Neural cell (in vitro differentiated cells): ENCODE data around the gene AARS2. TPM values are rescaled to one million over a fixed set of nuclear protein-coding genes. Genes with fewer than 3 reads are reported as not detected.

ENCODE experiments used
- H2AFZ ChIP-seq: fragments of 200-600, 300-800 bp; sonication (generic), shearing (Covaris generic); 2 replicates; pipeline ENCODE4 v1.6.0; 2014; ENCODE audit warnings: low read depth, mild to moderate bottlenecking, antibody characterized with exemption, low read length, moderate library complexity
- H3F3A ChIP-seq: fragments of 200-600 bp; shearing (Covaris generic); 2 replicates; pipeline ENCODE4 v1.6.1; 2016; ENCODE audit warnings: mild to moderate bottlenecking, moderate library complexity, mixed read lengths, antibody characterized with exemption, low read length; ENCODE audit not compliant: insufficient read depth, poor library complexity, severe bottlenecking
- H3K27ac ChIP-seq: fragments of 200-600, 300-800 bp; sonication (generic), shearing (Covaris generic); 2 replicates; pipeline ENCODE4 v1.5.1; 2014; ENCODE audit warnings: mild to moderate bottlenecking, low read length, moderate library complexity
- H3K27me3 ChIP-seq: fragments of 300-800, 200-600 bp; sonication (generic), shearing (Covaris generic); 2 replicates; pipeline ENCODE4 v1.6.0; 2014; ENCODE audit warnings: mild to moderate bottlenecking, low read depth, low read length, moderate library complexity; ENCODE audit not compliant: insufficient read depth
- H3K36me3 ChIP-seq: fragments of 300-800, 200-600 bp; sonication (generic), shearing (Covaris generic); 2 replicates; pipeline ENCODE4 v1.5.1; 2014; ENCODE audit warnings: mild to moderate bottlenecking, antibody characterized with exemption, low read length, moderate library complexity; ENCODE audit not compliant: insufficient read depth
- H3K4me2 ChIP-seq: fragments of 300-800, 200-600 bp; sonication (generic), shearing (Covaris generic); 2 replicates; pipeline ENCODE4 v1.6.0; 2014; ENCODE audit warnings: mild to moderate bottlenecking, low read length
- H3K4me3 ChIP-seq: fragments of 300-800, 200-600 bp; sonication (generic), shearing (Covaris generic); 2 replicates; pipeline ENCODE4 v1.5.1; 2014; ENCODE audit warnings: mild to moderate bottlenecking, low read length, moderate library complexity
- H3K79me2 ChIP-seq: fragments of 200-600 bp; shearing (Covaris generic); replicated peaks from 2 replicates; pipeline ENCODE4 v1.6.0; 2014; ENCODE audit warnings: mild to moderate bottlenecking, low read length, moderate library complexity; ENCODE audit not compliant: insufficient read depth
- H3K9ac ChIP-seq: fragments of 300-800, 200-600 bp; sonication (generic), shearing (Covaris generic); 2 replicates; pipeline ENCODE4 v1.6.1; 2016; ENCODE audit warnings: mild to moderate bottlenecking, low read length, mixed read lengths
- H3K9me2 ChIP-seq: fragments of 200-600 bp; shearing (Covaris generic); 2 replicates; pipeline ENCODE4 v1.6.1; 2016; ENCODE audit warnings: mild to moderate bottlenecking, low read length, mixed read lengths; ENCODE audit not compliant: insufficient read depth
- H3K9me3 ChIP-seq: fragments of 200-600, 300-800 bp; sonication (generic), shearing (Covaris generic); 2 replicates; pipeline ENCODE4 v1.6.1; 2016; ENCODE audit warnings: mild to moderate bottlenecking, mixed run types, low read length, moderate library complexity, mixed read lengths
- H4K20me1 ChIP-seq: fragments of 200-600 bp; shearing (Covaris generic); 2 replicates; pipeline ENCODE4 v1.6.1; 2016; ENCODE audit warnings: mild to moderate bottlenecking, mixed run types; ENCODE audit not compliant: insufficient read depth
- CTCF ChIP-seq: fragments of 450-650 bp; IDR thresholded peaks from 2 replicates; pipeline ENCODE4 v1.5.1; 2014; ENCODE audit warnings: antibody characterized with exemption, mild to moderate bottlenecking, moderate library complexity; ENCODE audit not compliant: poor library complexity, severe bottlenecking
- EP300 ChIP-seq: fragments of 450-650 bp; conservative IDR thresholded peaks from 2 replicates; pipeline ENCODE4 v1.6.1; 2014; ENCODE audit warnings: antibody characterized with exemption, mild to moderate bottlenecking, moderate library complexity; ENCODE audit not compliant: poor library complexity, severe bottlenecking
- EZH2 ChIP-seq: fragments of 200-600, 300-800 bp; shearing (Covaris generic), sonication (generic); IDR thresholded peaks from 2 replicates; pipeline ENCODE4 v1.6.1; 2014; ENCODE audit warnings: antibody characterized with exemption, low read length, borderline replicate concordance, mild to moderate bottlenecking; ENCODE audit not compliant: insufficient read depth, poor library complexity, severe bottlenecking
- MXI1 ChIP-seq: fragments of 450-650 bp; conservative IDR thresholded peaks from 2 replicates; pipeline ENCODE4 v1.6.1; 2014; ENCODE audit warnings: antibody characterized with exemption, mild to moderate bottlenecking; ENCODE audit not compliant: poor library complexity, severe bottlenecking
- POLR2AphosphoS5 ChIP-seq: IDR thresholded peaks from 2 replicates; pipeline ENCODE4 v1.6.1; 2012
- RAD21 ChIP-seq: fragments of 450-650 bp; conservative IDR thresholded peaks from 2 replicates; pipeline ENCODE4 v1.6.1; 2014; ENCODE audit warnings: antibody characterized with exemption, mild to moderate bottlenecking, moderate library complexity
- REST ChIP-seq: IDR thresholded peaks from 2 replicates; pipeline ENCODE4 v1.6.1; 2012; ENCODE audit warnings: borderline replicate concordance
- SMC3 ChIP-seq: fragments of 450-650 bp; conservative IDR thresholded peaks from 2 replicates; pipeline ENCODE4 v1.6.1; 2014; ENCODE audit warnings: antibody characterized with exemption, mild to moderate bottlenecking, moderate library complexity; ENCODE audit not compliant: poor library complexity
- TAF1 ChIP-seq: IDR thresholded peaks from 2 replicates; pipeline ENCODE4 v1.6.1; 2012; ENCODE audit warnings: low read depth
- polyA plus RNA-seq: library from polyadenylated mRNA; depleted of rRNA; stranded (reverse); fragments of >200 nt; gene quantifications from 2 replicates; pipeline ENCODE4 v1.2.3, GENCODE V29; 2014

The AARS2 gene
- polyA plus RNA-seq, 1 donor from 2014 or later, result 12.6 TPM

DNA sequence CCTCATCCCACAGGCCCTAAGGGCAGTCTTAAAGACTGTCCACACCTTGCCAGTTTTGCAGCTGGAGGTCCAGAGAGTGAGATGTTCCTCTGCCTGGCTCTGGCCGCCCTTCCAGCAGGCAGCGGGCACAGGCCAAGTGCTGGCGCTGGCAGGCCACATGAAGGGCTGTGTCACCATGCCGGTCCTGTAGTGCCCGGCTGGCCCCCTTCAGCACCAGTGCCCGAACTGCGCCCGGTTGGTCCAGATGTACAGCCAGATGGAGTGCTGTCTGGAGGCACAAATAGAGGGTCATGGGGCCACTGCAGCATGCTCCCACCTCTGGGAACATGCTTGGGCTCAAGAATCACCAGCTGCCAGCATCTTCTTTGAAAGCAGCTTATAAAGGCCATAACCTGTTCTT lies 51.6 kb downstream of the AARS2 start:
- H3K79me2 ChIP-seq, result peaks cover 19% of the 10 kb centered on the region
- H3K9ac ChIP-seq, result no peak overlapping the region
- TF ChIP-seq RAD21 (no peak), SMC3 (no peak), TAF1 (no peak), EZH2 (no peak), EP300 (no peak), POLR2AphosphoS5 (no peak), REST (no peak), CTCF (no peak), MXI1 (no peak)
- H3K9me2 ChIP-seq, result no peaks in the 10 kb centered on the region
- no peaks in the 10 kb centered on the region for H3F3A ChIP-seq
- H3K9me3 ChIP-seq, result no peaks in the 10 kb centered on the region
- H3K36me3 ChIP-seq, result no peaks in the 10 kb centered on the region
- H4K20me1 ChIP-seq, result peaks cover 4% of the 10 kb centered on the region
- H2AFZ ChIP-seq, result no peak overlapping the region
- no peak overlapping the region for H3K27ac ChIP-seq
- H3K27me3 ChIP-seq, result no peaks in the 10 kb centered on the region
- H3K4me3 ChIP-seq, result no peak overlapping the region
- no peak overlapping the region for H3K4me2 ChIP-seq

DNA sequence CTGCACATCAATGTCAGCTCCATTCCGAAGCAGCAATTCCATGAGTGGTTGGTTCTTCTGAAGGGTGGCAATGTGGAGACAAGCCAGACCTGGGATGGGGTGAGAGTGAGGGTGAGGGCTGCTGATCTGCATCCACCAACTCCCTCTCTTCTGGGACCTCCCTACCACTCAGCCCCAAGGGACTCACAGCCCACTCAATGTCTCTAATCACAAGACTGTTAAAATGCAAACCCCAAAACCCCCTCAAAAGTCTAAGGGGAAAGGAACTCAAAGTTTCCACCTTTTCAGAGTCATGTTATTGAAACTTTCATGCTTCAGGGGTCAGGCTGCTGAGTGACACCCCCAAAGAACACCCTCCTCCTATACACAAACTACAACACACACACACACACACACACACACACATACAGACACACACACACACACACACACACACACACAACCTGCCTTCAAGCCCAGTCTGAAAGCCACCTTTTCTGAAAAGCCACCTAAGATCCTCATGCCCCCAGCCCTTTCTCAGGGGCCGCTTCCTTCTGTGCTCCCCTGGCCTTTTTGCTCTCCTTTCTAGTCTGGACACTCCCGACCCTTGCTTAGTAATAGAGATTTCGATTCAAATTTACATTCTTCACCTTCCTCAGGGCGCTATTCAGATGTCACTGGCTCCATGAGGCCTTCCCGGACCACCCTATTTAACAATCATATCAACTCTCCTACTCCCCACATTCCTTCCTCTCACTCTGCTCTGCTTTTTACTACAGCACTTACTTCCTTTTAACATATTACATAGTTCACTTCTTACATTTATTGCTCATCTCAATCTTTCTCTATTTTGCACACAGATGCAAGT lies 52.5 kb downstream of the AARS2 start:
- TF ChIP-seq POLR2AphosphoS5 (no peak), TAF1 (no peak), MXI1 (no peak), CTCF (no peak), EZH2 (no peak), EP300 (no peak), SMC3 (no peak), RAD21 (no peak), REST (no peak)
- no peak overlapping the region for H3K27ac ChIP-seq
- no peaks in the 10 kb centered on the region for H3K36me3 ChIP-seq

More for the DNA sequence above, 52.5 kb downstream of the AARS2 start:
- no peaks in the 10 kb centered on the region for H3K9me3 ChIP-seq
- H3K9ac ChIP-seq, result no peak overlapping the region
- no peaks in the 10 kb centered on the region for H3K9me2 ChIP-seq
- H2AFZ ChIP-seq, result no peak overlapping the region
- H3K4me2 ChIP-seq, result no peak overlapping the region
- peaks cover 4% of the 10 kb centered on the region for H4K20me1 ChIP-seq
- peaks cover 27% of the 10 kb centered on the region for H3K79me2 ChIP-seq
- no peaks in the 10 kb centered on the region for H3K27me3 ChIP-seq
- no peak overlapping the region for H3K4me3 ChIP-seq
- H3F3A ChIP-seq, result no peaks in the 10 kb centered on the region
